GM12878 (cell line): Measurements from ENCODE around the gene CP. TPM values are rescaled to one million over a fixed set of nuclear protein-coding genes. Genes with fewer than 3 reads are reported as not detected.

ENCODE experiments used
- ATAC-seq: fragments of 200-7000 bp; cut with Tn5 transposase; 3 replicates; pipeline ENCODE4 v1.9.1; 2020; ENCODE audit warnings: mild to moderate bottlenecking, moderate library complexity
- BruUV-seq: library from RNA; stranded (reverse); fragments of 400-500 nt; replicated peaks from 2 replicates; lab custom pipeline; 2021; lab: Mats Ljungman, UMichigan
- CTCF ChIA-PET: fragments of 300-600 bp; sonication (Branson Sonifier 250); formaldehyde crosslinking; extraction: SDS; loops from one replicate; lab custom pipeline; 2021; ENCODE audit warnings: inconsistent platforms; lab: Yijun Ruan, JAX
- POLR2A ChIA-PET: fragments of 350-600 bp; formaldehyde crosslinking; extraction: SDS; loops from one replicate; lab custom pipeline; 2021; ENCODE audit warnings: inconsistent platforms; lab: Charles Lee
- RAD21 ChIA-PET: fragments of 300-600 bp; sonication (Branson Sonifier 250); formaldehyde crosslinking; loops from one replicate; lab custom pipeline; 2023; ENCODE audit warnings: antibody characterized with exemption; ENCODE audit not compliant: unreplicated experiment; lab: Charles Lee
- SMC1A ChIA-PET: fragments of 300-600 bp; sonication (Branson Sonifier 250); formaldehyde crosslinking; loops from one replicate; lab custom pipeline; 2023; ENCODE audit not compliant: unreplicated experiment, uncharacterized antibody; lab: Charles Lee
- DNase-seq: peaks from one replicate; pipeline ENCODE4 v3.0.0-alpha.2; 2011; ENCODE audit warnings: low read depth, low spot score
- FAIRE-seq: peaks from 3 replicates; lab custom pipeline; 2011; peaks lifted over from hg19 to GRCh38; lab: Jason Lieb, UNC
- H2AFZ ChIP-seq: 2 replicates; pipeline ENCODE4 v1.6.0; 2011; ENCODE audit warnings: low read depth, low read length, control low read depth; ENCODE audit not compliant: control insufficient read depth
- H3K27ac ChIP-seq: 2 replicates; pipeline ENCODE4 v1.5.1; 2011; ENCODE audit warnings: control low read depth; ENCODE audit not compliant: control insufficient read depth, insufficient read depth
- H3K27me3 ChIP-seq, 2 experiments: replicated peaks in 1 of 2; 2 replicates each; pipeline versions ENCODE4 v1.6.0 to v1.6.1; 2011; ENCODE audit warnings: low read length in 1 of 2; ENCODE audit not compliant: control insufficient read depth in 2 of 2, insufficient read depth in 2 of 2
- H3K36me3 ChIP-seq, 2 experiments: 2 replicates each; pipeline ENCODE4 v1.5.1; 2011; ENCODE audit warnings: low read length in 1 of 2; ENCODE audit not compliant: control insufficient read depth in 2 of 2, insufficient read depth in 2 of 2
- H3K4me1 ChIP-seq: 2 replicates; pipeline ENCODE4 v1.6.1; 2011; ENCODE audit warnings: mild to moderate bottlenecking, low read length, moderate library complexity, mixed read lengths; ENCODE audit not compliant: control insufficient read depth, insufficient read depth
- H3K4me2 ChIP-seq: 2 replicates; pipeline ENCODE4 v1.6.0; 2011; ENCODE audit warnings: control low read depth; ENCODE audit not compliant: control insufficient read depth, insufficient read depth
- H3K4me3 ChIP-seq: fragments of 200-600 bp; sonication (generic); 2 replicates; pipeline ENCODE4 v1.5.1; 2016
- H3K79me2 ChIP-seq: 2 replicates; pipeline ENCODE4 v1.6.0; 2011; ENCODE audit warnings: low read length; ENCODE audit not compliant: control insufficient read depth, insufficient read depth
- H3K9ac ChIP-seq: 2 replicates; pipeline ENCODE4 v1.8.0; 2011; ENCODE audit warnings: low read length, control low read depth, mixed read lengths; ENCODE audit not compliant: control insufficient read depth, insufficient read depth
- H3K9me3 ChIP-seq: replicated peaks from 3 replicates; pipeline ENCODE4 v1.5.1; 2011; ENCODE audit warnings: mild to moderate bottlenecking, low read length; ENCODE audit not compliant: control insufficient read depth, insufficient read depth
- H4K20me1 ChIP-seq: 2 replicates; pipeline ENCODE4 v1.6.0; 2011; ENCODE audit not compliant: control insufficient read depth, insufficient read depth
- ASH2L ChIP-seq: fragments of 300-600, 200-600 bp; sonication (generic); IDR thresholded peaks from 2 replicates; pipeline ENCODE4 v1.6.1; 2017; ENCODE audit warnings: low read depth, mild to moderate bottlenecking, borderline replicate concordance
- BRCA1 ChIP-seq: IDR thresholded peaks from 2 replicates; pipeline ENCODE4 v1.6.1; 2011; ENCODE audit warnings: low read depth, low read length, improper control_type of control experiment
- CBX5 ChIP-seq: sonication (generic); IDR thresholded peaks from 2 replicates; pipeline ENCODE4 v1.6.1; 2016; ENCODE audit warnings: low read depth, moderate library complexity, mild to moderate bottlenecking, inconsistent platforms
- CEBPB ChIP-seq, 2 experiments: fragments of 150-350 bp in 1 of 2; IDR thresholded peaks; 2 replicates each; pipeline ENCODE4 v1.6.1; 2012 to 2014; ENCODE audit warnings: low read depth in 2 of 2, low read length in 2 of 2, borderline replicate concordance in 1 of 2, inconsistent platforms in 1 of 2
- E2F8 ChIP-seq: fragments of 450-650 bp; IDR thresholded peaks from 2 replicates; pipeline ENCODE4 v1.6.1; 2018; ENCODE audit warnings: mild to moderate bottlenecking, low read depth, moderate library complexity; ENCODE audit not compliant: partially characterized antibody
- ETV6 ChIP-seq, 2 experiments: fragments of 450-650 bp in 1 of 2; IDR thresholded peaks in 1 of 2; conservative IDR thresholded peaks in 1 of 2; 2 replicates each; pipeline ENCODE4 v1.6.1; 2014; ENCODE audit warnings: antibody characterized with exemption in 1 of 2, borderline replicate concordance in 1 of 2, low read depth in 1 of 2, mild to moderate bottlenecking in 1 of 2, moderate library complexity in 1 of 2
- IKZF1 ChIP-seq: fragments of 450-650 bp; conservative IDR thresholded peaks from 2 replicates; pipeline ENCODE4 v1.6.1; 2017; ENCODE audit warnings: antibody characterized with exemption, mild to moderate bottlenecking
- IRF4 ChIP-seq: IDR thresholded peaks from 2 replicates; pipeline ENCODE4 v1.6.1; 2011; ENCODE audit warnings: low read depth, low read length
- IRF5 ChIP-seq: fragments of 450-650 bp; IDR thresholded peaks from 2 replicates; pipeline ENCODE4 v1.6.1; 2017; ENCODE audit warnings: borderline replicate concordance
- MLLT1 ChIP-seq: fragments of 450-650 bp; IDR thresholded peaks from 2 replicates; pipeline ENCODE4 v1.6.1; 2016; ENCODE audit warnings: mild to moderate bottlenecking
- NFYB ChIP-seq: IDR thresholded peaks from 2 replicates; pipeline ENCODE4 v1.6.1; 2011; ENCODE audit warnings: low read depth, mild to moderate bottlenecking, low read length, improper control_type of control experiment, moderate library complexity; ENCODE audit not compliant: insufficient read depth
- NR2C1 ChIP-seq: fragments of 450-650 bp; IDR thresholded peaks from 2 replicates; pipeline ENCODE4 v1.6.1; 2017; ENCODE audit warnings: antibody characterized with exemption, mild to moderate bottlenecking, moderate library complexity
- NR2C2 ChIP-seq: IDR thresholded peaks from 2 replicates; pipeline ENCODE4 v1.6.1; 2011; ENCODE audit warnings: borderline replicate concordance, low read depth; ENCODE audit not compliant: control insufficient read depth, insufficient read length
- RB1 ChIP-seq: fragments of 450-650 bp; formaldehyde crosslinking; IDR thresholded peaks from 2 replicates; pipeline ENCODE4 v1.6.1; 2017; ENCODE audit warnings: mild to moderate bottlenecking, borderline replicate concordance
- SMAD1 ChIP-seq: fragments of 450-650 bp; IDR thresholded peaks from 2 replicates; pipeline ENCODE4 v1.6.1; 2018; ENCODE audit warnings: mild to moderate bottlenecking, low read depth; ENCODE audit not compliant: partially characterized antibody
- SP1 ChIP-seq: IDR thresholded peaks from one replicate; pipeline ENCODE4 v1.6.1; 2011; ENCODE audit warnings: low read depth, low read length
- SRF ChIP-seq, 2 experiments: IDR thresholded peaks; 2 replicates each; pipeline ENCODE4 v1.6.1; 2011; ENCODE audit warnings: low read depth in 2 of 2, low read length in 2 of 2, mild to moderate bottlenecking in 1 of 2, moderate library complexity in 1 of 2
- SUZ12 ChIP-seq: fragments of 200-600 bp; sonication (generic); IDR thresholded peaks from one replicate; pipeline ENCODE4 v1.6.1; 2018; ENCODE audit warnings: antibody characterized with exemption, mild to moderate bottlenecking; ENCODE audit not compliant: unreplicated experiment
- TCF3 ChIP-seq: IDR thresholded peaks from 2 replicates; pipeline ENCODE4 v1.6.1; 2012; ENCODE audit warnings: low read depth, mild to moderate bottlenecking, low read length, borderline replicate concordance; ENCODE audit not compliant: insufficient read depth
- ZBED1 ChIP-seq: IDR thresholded peaks from 2 replicates; pipeline ENCODE4 v1.6.1; 2016; ENCODE audit warnings: borderline replicate concordance
- WGBS: methylation state at CpG from one replicate; pipeline ENCODE4 v1.1.6; 2016; ENCODE audit warnings: low lambda C conversion rate; ENCODE audit not compliant: insufficient replicate concordance, insufficient coverage; ENCODE audit errors: missing lambda C conversion rate; 5-methylcytosine and 5-hydroxymethylcytosine counted together
- in situ Hi-C: fragments of 300-500 bp; cut with MboI; formaldehyde crosslinking; loops from 9 replicates; pipeline ENCODE4 v1.14.3; 2018; ENCODE audit warnings: mixed read lengths
- intact Hi-C: fragments of 100-400 bp; cut with micrococcal nuclease; formaldehyde crosslinking; loops from one replicate; pipeline ENCODE4 v1.14.2; 2022; ENCODE audit not compliant: unreplicated experiment
- polyA plus RNA-seq, 11 experiments: library from polyadenylated mRNA; depleted of rRNA in 4 of 11; unstranded in 6 of 11; stranded (reverse) in 5 of 11; fragments of >200 nt; fragmentation: Nextera tagmentation in 4 of 11; fragmentation: Illumina TruSeq in 1 of 11; extraction: Ambion mirVana in 4 of 11; extraction: Trizol in 1 of 11; gene quantifications; 1 replicate in 1 of 11; 2 replicates in 10 of 11; pipeline versions ENCODE4 v1.2.1 to v1.2.3, GENCODE V29; 2011 to 2016; ENCODE audit warnings: inconsistent platforms in 2 of 11, missing spikeins in 2 of 11, low read depth in 1 of 11
- total RNA-seq, 4 experiments: library from RNA; depleted of rRNA in 3 of 4; stranded (reverse); fragments of >200 nt in 3 of 4; fragmentation: Illumina TruSeq in 1 of 4; extraction: Trizol in 1 of 4; gene quantifications; 2 replicates each; pipeline versions ENCODE4 v1.2.1 to v1.2.3, GENCODE V29; 2013 to 2021

CP gene
- total and polyA plus RNA-seq, 10 of the 15 experiments (the other 5 are each of a cell fraction or from before 2014, with no cell fraction given), result 0.14 to 1.2 (median 0.30) TPM; not detected in 6

- TF ChIP-seq CEBPB (IDR thresholded peaks at IDR 0.05; ENCODE audit: borderline replicate concordance in 1 of 2, low read depth in 2 of 2, low read length in 2 of 2) (no peak), SUZ12 (no peak), SMAD1 (no peak), IKZF1 (no peak), SP1 (no peak), IRF4 (no peak), NR2C1 (no peak), TCF3 (no peak), MLLT1 (no peak), E2F8 (no peak), ASH2L (no peak), BRCA1 (no peak), SRF (IDR thresholded peaks at IDR 0.05; ENCODE audit: low read depth in 2 of 2, low read length in 2 of 2) (no peak), NR2C2 (no peak), IRF5 (no peak), RB1 (no peak), ETV6 (conservative IDR thresholded peaks at IDR 0.05 in 1 of 2, IDR thresholded peaks at IDR 0.05 in 1 of 2; ENCODE audit: borderline replicate concordance in 1 of 2, low read depth in 1 of 2) (no peak), ZBED1 (no peak), CBX5 (no peak), NFYB (no peak)
- no TSS peak for BruUV-seq
- H3K27ac ChIP-seq, result no peak overlapping the region
- H3K36me3 ChIP-seq, result no peaks in the 10 kb centered on the region
- ChIA-PET SMC1A (interaction anchor here (0.9 to 1.2 kb wide), 3 partner anchors 12 to 119 kb away, joined by 3 read pairs; no protein-coding TSS in a partner anchor), CTCF (interaction anchor here (1.1 kb wide), 1 partner anchor 12 kb away, joined by 3 read pairs; no protein-coding TSS in a partner anchor), RAD21 (no interaction called here), POLR2A (no interaction called here)
- no peak overlapping the region for H3K4me3 ChIP-seq
- H3K9ac ChIP-seq, result no peak overlapping the region
- in situ Hi-C loops, result no loop called here
- H3K4me1 ChIP-seq, result peaks cover 8% of the 10 kb centered on the region; the same call in 1 of the 2 replicates
- no peaks in the 10 kb centered on the region for H3K27me3 ChIP-seq
- no peaks in the 10 kb centered on the region for H4K20me1 ChIP-seq
- no peaks in the 10 kb centered on the region for H3K9me3 ChIP-seq
- intact Hi-C loops, result no loop called here
- peaks cover 15% of the 10 kb centered on the region for H3K79me2 ChIP-seq
- ATAC-seq (no peak), DNase-seq (no peak), FAIRE-seq (no peak)
- 98% methylated on average over 3 of the region's 3 CpGs for WGBS
- H3K4me2 ChIP-seq, result no peak overlapping the region
- H2AFZ ChIP-seq, result no peak overlapping the region
These were observed 87.1 kb downstream of the CP start for GRCh38 chr3:149134575-149134974.
